Measurements from ENCODE around the gene TDP1.
A peak's percentile ranks its signal among the peaks of the same experiment; 100 is the strongest.
"Not testable (repeated sequence)": the region's sequence is repeated elsewhere in the genome, so short reads cannot be mapped to it uniquely, and the experiment has no call there.

TDP1 gene

DNA sequence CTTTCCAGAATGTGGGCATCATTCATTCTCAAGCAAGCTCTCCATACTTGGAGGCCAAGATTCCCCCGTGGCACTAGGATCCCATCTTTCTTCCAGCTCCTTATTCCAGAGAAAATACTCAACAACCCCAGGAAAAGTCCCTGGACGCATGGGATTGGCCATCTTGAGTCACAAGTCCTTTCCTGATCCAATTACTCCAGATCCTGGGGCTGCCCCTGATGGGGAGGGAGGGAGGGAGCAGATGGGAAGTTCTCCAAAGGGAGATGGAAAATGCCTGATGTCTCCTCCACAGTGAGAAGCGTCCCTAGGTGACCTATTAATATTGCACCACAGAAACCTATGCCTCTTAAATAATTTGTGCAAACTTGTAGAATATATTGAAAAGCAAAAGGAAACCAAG is 93.7 kb downstream of the TDP1 start:
- DNase-seq (ENCODE audit: low spot score): no peak

DNA sequence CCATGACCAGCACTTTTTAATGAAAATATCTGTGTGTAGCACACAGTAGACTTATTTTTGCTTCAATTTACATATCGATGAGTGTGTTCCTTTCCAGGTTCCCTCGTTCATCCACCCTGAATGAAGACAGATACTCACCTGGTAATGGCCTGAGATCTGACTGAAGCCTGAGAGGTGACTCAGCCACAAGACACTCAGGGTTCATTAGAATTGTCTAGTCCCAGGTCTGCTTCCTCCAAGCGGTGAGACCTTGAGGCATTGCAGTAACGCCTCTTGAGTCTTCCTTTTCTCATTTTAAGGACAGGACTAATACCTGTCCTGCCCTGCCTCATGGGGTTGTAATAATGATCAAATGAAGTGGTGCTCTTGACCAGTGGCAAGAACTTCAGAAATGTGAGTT is 94.5 kb downstream of the TDP1 start:
- DNase-seq (ENCODE audit: low spot score): no peak

DNA sequence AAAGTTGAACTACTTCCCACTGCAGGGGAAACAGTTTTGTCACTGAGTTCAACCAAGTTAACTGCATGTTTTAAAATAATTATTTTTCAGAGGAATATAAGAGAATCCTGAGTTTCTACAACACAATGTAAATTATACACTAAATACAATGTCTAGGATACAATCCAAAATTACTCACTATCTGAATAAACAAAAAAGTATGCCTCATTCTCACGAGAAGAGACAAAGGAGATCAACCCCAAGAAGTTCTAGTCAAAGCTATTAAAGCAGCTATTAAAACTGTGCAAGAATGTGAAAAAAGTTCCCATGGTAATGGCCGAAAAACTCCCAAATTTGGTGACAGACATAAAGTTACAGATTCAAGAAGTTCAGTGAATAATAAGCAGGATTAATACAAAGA is 97.3 kb downstream of the TDP1 start:
- no peak for DNase-seq (ENCODE audit: low spot score)

DNA sequence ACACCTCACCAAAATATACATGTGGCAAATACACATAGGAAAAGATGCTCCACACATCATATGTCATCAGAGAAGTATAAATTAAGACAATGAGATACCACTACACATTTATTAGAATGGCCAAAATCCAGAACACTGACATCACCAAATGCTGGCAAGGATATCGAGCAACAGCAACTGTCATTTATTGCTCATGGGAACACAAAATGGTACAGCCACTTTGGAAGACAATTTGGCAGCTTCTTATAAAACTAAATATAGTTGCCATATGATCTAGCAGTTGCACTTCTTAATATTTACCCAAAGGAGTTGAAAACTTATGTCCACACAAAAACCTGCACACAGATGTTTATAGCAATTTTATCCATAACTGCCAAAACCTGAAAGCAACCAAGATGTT is 99.1 kb downstream of the TDP1 start:
- DNase-seq (ENCODE audit: low spot score): no peak

DNA sequence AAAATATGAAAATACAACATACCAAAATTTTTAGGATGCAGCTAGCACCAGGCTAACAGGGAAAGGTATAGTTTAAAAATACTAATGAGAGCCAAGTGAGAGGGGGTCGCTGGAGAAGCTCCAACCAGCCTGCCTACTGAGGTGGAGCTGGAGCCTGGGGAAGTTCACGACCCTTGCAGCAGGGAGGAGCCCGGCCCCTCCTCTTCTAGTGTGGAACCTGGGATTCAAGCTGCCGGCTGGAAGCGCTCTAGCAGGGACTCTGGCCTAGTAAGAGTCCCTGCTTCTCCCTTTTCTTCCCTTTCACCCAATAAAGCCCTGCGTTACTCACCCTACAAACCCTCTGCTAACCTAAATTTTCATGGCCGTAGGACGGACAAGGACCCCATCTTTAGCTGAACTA is 101.1 kb downstream of the TDP1 start:
- no peak for DNase-seq (ENCODE audit: low spot score)

DNA sequence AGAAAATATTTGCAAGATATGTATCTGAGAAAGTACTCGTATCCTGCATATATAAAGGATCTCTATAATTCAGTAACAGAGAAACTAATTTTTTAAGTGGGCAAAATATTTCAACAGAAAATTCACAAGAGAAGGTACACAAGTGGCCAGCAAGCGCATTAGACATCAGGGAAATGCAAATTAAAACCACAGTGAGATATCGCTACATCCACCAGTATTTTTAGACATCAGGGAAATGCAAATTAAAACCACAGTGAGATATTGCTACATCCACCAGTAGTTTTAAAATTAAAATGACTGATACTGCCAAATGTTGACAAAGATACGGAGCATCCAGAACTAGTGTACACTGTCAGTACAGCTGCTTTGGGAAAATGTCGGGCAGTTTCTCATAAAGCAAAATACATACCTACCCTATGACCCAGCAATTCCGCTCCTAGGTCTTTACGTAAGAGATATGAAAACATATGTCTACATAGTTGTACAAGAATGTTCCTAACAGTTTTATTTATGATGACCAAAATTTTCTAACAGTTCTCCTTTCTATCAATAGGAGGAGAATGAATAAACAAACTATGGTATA is 103.2 kb downstream of the TDP1 start:
- DNase-seq (ENCODE audit: low spot score): no peak

DNA sequence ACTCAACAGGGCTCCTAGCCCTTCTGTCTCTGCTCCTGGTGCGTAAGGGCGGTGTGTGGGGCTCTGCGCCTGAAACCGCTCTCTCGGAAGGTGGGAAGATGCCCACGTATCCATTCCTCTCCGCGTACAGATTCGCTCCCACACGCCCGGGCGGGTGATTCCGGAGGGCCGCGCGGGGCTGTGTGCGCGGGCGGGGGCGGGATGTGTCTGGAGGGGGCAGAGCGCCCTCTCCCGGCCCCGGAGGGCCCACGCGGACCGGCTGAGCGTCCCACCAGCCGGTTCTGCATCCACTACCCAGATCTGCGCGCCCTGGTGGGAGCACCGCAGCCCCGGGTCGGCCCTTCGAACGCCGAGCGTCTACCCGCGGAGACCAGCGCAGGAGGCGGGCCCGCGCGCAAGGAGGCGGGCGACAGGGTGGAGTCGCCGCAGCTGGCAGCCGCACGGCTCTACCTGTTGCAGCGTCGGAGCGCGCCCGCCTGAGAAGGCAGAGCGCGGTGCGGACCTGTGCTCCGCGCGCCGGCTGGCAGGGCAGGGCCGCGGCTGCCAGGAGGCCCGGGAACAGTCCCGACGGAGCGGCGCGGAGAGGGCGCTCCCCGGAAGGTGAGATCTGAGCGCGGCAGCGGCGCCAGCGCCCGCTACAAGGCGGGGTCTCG is 104.7 kb downstream of the TDP1 start:
- peak; percentile 76 for DNase-seq (ENCODE audit: low spot score)

DNA sequence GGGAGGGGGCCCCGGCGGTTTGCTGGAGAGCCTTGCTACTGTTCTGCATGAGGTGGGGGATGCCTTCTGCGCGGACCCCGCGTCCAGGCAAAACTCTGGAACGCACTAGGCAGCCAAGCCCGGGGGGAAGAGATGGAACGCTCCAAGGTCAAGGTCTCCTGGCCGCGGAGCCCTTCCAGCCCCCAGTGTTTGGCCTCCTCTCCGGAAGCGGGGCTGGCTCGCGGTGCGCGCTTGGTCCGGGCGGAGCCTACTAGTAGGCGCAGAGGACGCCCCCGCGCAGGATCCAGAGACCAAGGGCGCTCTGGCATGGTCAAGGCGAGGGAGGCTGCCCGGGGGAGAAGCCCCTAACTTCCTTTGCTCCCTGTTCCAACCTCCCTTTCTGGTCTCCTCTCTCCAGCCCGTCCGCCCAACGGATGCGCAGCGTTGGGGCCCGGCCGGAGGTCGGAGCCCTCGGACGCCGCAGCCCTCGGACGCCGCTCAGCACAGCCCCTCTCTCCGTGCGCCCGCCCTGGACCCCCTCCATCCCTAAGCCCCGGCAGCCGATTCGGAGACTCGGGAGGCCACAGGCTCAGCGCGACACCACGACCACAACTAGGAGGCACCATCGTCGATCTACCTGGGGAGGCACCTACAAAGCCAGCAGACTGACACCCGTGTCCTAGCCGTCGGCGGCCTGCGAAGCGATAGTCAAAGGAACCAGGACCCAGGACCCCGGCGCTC is 105.4 kb downstream of the TDP1 start:
- DNase-seq (ENCODE audit: low spot score): peak; percentile 6

DNA sequence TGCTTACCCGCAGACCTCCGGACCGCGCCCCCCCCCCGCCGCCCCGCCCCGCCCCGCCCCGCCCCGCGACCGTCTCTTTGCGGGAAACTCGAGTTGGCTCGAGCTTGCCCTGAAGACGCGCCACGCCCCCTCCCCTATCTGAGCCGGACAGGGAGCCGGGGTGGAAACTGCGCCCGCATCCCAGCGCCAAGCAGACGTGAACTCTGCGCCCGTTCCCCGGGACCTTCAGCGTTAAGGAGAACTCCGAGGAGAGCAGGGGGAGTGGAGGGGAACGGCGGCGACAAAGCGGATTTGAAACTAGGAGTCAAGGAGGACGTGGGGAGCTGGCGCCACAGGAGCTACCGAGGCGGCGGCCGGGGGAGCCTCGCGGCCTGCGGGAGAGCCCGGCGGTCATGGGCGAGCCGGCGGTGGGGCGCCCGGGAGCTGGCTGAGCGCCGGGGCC is 106.0 kb downstream of the TDP1 start, which contains the start of gene KCNK13:
Gene KCNK13 (plus strand): TSS at position 310 of the 442 bp plus-strand sequence. CDS start 212 bp downstream, outside the sequence.
- peak; percentile 52 for DNase-seq (ENCODE audit: low spot score)

DNA sequence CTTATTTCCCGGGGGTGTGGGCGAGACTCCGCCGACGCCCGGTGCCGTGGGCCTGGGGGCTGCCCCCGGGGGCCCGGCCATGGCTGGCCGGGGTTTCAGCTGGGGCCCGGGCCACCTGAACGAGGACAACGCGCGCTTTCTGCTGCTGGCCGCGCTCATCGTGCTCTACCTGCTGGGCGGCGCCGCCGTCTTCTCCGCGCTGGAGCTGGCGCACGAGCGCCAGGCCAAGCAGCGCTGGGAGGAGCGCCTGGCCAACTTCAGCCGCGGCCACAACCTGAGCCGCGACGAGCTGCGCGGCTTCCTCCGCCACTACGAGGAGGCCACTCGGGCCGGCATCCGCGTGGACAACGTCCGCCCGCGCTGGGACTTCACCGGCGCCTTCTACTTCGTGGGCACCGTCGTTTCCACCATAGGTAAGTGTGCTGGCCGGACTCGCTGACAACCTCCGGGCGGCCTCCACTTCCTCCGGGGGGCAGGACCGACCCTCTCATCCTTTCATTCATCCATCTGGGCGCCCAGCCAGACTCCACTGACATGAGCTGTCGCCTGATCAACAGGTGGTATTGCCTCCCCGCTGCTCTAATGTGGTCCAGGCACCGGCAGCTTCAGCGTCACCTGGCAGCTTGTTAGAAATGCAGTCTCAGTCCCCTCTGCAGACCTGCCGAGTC is 106.5 kb downstream of the TDP1 start:
- DNase-seq (ENCODE audit: low spot score): peak; percentile 18

DNA sequence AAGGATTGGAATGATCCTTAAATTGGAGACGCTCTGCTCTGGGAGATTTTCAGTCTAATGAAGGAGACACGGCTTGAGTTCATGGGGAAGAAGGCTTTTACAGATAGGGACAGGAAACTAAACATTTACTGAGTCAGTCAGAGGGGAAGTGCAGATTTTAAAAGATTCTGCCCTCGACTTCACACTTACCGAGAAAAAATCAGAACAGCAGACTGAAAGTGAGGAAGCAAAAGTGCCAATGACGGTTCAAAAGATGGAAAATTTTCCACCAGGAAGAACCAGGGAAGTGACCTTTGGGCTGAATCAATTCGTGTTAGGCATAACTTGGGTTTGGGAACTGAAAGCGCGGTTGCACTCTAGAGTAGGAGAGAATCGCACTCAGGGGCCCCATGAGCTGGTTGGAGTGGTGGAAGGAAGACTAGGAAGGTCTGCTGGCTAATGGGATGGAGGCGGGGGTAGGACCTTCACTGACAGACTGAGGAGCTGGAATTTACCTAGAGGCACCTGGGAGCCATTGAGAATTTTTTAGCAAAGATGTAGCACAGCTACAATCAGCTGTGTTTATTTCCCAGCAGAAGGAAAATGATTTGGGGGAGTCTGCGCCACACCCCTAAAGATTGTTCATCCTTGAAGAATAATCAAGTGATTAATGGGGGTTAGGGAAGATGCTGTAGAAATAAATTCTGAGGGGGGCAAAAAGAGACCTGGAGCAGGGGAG is 107.3 kb downstream of the TDP1 start:
- peak; percentile 8 for DNase-seq (ENCODE audit: low spot score)

DNA sequence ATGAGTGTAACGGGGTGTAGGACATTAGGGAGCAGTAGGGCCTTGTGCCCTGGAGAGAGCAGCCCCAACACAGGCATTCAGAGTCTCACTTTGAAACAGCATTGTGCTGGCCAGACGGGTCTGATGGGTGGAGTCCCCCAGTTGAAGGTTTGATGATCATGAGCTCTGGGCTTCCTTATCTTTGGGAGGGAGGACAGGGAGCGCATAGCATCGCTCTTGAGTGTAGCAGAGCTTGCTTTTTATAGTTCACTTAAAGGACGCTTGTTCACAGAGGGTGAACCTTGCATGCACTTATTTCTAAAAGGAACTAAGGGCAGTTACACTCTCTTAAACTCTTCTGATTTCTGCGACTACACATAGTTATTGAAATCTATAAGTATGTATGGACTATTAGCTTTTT is 116.6 kb downstream of the TDP1 start:
- no peak for DNase-seq (ENCODE audit: low spot score)

DNA sequence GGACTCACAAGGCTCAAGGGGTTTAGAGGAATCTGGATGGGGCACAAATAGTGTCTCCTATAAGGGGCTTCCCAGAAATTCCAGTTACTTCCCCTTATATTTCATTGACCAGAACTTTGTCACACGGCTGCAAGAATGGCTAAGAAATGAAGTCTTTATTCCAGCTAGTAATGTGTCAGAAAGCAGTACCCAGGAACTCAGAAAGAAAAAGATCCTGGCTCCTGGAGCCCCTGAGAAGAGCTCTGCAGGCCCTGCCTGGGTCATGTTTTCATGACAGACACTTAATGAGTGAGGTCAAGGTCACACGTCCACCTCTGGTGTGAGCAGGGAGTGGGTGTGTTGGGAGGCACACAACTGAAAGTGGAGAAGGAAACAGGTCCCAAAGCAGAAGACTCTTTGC is 123.8 kb downstream of the TDP1 start:
- no peak for DNase-seq (ENCODE audit: low spot score)

DNA sequence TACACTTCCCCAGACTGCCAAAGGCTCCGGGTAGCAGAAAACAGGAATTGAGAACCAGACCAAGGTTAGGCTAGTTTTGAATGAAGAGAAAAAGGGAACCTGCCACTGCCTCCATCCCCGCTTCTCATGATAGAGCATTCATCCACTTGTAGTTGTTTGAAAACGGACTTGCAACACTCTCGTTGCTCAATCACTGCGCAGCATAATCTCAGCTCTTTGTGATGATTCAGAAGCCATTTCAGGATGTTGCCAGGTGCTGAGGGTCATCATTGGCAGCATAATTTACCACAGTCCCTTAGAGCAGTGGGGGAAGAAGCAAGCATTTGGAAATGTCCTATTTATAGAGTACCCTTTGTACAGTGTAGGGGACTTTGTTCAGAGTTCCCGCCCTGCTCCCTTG is 131.7 kb downstream of the TDP1 start:
- peak; percentile 30 for DNase-seq (ENCODE audit: low spot score)

DNA sequence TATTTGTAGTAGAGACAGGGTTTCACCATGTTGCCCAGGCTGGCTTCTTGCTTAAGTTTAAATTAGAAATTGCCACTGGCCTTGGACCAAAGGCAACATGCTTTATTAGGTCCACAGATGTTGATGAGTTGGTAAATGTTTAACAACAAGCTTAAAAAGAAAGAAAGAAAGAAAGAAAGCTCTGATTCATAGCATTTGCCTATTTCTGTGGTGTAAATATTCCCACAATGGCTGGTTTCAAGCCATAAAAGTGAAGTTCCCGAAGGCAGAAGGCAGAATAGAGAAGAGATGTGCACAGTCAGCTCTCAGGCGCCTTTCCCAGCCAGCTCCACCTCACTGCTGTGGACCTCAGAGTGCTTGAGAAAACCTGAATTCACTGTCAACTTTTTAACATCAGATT is 132.4 kb downstream of the TDP1 start:
- no peak for DNase-seq (ENCODE audit: low spot score)

DNA sequence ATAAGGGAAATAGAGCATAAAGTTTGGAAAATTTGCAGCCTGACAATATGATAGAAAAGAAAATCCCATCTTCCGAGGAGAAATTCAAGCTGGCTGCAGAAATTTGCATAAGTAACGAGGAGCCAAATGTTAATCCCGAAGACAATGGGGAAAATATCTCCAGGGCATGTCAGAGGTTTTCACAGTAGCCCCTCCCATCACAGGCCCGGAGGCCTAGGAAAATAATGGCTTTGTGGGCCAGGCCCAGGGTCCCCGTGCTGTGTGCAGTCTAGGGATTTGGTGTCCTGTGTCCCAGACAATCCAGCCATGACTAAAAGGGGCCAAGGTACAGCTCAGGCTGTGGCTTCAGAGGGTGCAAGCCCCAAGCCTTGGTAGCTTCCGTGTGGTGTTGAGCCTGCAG is 133.8 kb downstream of the TDP1 start:
- DNase-seq (ENCODE audit: low spot score): not testable (repeated sequence)

DNA sequence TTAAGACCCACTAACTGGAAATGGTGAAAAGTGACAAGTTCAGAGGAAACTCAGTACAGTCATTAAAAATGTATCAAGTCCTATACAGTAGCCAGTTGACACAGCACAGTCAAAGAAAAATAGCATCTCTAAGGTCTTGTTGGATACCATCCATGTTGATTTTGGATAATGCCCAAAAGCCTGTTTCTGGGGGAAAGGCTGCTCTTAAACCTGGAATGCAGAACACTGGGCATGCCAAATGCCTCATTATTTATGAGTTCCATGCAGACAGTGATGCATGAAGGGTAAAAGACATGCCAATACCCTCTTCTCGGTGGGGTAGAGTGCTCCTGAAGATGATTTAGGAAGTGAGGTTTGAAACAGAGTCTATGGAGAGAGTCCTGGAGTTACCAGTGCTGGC is 135.7 kb downstream of the TDP1 start:
- DNase-seq (ENCODE audit: low spot score): no peak

DNA sequence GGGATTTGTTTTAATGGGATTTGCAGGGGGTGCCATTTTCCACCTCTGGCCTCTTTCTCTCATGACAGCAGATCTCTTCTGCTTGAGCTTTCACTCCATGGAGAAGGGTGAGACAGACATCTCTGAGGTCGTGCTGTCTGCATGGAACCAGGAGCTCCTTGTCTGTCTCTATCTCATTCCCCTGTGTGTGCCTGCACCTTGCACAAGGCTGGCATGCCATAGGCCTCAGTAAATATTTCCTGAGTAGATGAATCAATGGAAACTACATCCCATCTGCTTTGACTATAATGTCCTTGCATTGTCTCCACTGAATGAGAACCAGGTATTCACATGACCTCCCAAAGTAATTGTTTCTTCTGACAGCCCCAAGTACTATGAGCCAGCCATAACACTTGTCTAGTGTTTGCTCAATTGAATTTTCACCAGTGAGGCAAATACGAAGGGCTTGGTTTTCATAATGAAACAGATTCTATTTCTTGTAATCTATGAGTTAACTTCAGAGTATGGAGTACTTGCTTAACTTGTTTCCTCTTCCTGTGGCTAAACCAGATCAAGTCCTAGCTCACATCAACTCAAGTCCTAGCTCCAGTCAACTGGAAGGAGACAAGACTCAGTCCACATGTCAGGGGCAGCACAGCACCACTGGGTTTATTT is 138.3 kb downstream of the TDP1 start:
- DNase-seq (ENCODE audit: low spot score): no peak

All from germinal center (tissue), 1 donor.